Amniotic stem cell (primary cell): ENCODE measurements around the gene PDPK1.
"Not testable (repeated sequence)": the region's sequence is repeated elsewhere in the genome, so short reads cannot be mapped to it uniquely, and the experiment has no call there.

Source experiments
- DNase-seq: peaks from one replicate; lab custom pipeline; 2025; lab: John Stamatoyannopoulos, UW

Gene PDPK1

GRCh38 chr16:2540912-2541311 is 3.1 kb downstream of the PDPK1 start:
- not testable (repeated sequence) for DNase-seq

DNA sequence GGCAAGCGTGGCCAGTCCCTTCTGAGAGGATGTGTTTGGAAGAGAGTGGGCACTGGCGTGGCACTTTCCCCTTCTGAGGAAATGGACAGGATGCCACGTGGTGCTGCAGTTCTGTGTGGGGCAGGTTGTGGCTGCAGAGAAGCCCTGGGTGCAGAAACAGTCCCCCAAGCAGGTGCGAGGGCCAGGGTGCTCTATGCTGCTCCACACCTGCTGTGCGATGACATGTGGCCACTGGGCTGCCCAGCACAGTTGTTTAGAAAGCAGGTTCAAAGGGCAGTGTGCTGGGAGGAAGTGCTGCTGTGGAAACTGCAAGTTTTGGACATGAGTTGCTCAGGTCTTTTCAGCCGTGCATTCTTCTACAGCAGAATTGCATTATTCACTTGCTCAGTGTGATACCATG is 3.6 kb downstream of the PDPK1 start:
- DNase-seq: not testable (repeated sequence)

- DNase-seq: not testable (repeated sequence)
These were observed 6.0 kb downstream of the PDPK1 start for GRCh38 chr16:2543771-2544170.

DNA sequence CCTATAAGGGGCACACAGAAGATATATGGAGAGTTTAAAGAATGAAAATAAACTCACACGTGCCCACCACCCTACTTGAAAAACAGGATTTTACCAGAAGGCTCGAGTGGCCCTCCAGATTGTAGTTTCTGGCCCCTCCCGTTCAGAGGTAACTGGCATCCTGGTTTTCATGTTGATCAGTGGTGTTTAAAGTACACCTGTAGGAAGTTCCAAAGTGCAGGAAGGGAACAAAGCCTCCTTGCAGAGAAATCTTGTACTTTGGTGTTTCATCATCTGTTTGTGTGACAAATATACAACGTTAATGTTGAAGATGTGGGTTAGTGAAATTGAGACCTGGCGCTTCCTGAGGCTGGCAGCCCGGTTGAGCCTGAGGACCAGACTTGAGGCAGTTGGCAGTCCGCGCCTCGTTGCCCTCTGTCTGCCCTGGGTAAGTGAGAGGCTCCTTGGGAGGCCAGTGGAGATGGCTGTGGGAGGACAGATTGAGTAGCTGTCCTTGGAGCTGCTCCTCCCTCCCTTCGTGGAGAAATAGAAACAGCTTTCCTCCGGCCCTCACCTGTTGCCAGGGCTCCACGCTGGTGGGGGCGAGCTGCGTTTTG is 12.6 kb downstream of the PDPK1 start:
- not testable (repeated sequence) for DNase-seq

DNA sequence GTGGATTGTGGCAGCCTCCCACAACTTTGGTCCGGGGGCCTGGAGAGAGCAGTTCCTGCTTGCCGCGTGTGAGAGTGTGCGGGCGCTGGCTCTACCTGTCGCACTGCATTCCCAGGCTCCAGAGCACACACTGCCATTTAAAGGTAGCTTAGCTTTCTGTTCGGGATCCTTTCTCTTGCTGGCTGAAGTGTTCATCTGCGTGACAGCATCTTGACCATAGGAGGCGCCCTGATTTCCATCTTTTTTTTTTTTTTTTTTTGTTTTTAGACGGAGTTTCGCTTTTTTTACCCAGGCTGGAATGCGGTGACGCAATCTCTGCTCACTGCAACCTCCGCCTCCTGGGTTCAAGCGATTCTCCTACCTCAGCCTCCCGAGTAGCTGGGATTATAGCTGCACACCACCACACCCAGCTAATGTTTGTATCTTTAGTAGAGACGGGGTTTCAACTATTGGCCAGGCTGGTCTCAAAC is 13.6 kb downstream of the PDPK1 start:
- not testable (repeated sequence) for DNase-seq

DNA sequence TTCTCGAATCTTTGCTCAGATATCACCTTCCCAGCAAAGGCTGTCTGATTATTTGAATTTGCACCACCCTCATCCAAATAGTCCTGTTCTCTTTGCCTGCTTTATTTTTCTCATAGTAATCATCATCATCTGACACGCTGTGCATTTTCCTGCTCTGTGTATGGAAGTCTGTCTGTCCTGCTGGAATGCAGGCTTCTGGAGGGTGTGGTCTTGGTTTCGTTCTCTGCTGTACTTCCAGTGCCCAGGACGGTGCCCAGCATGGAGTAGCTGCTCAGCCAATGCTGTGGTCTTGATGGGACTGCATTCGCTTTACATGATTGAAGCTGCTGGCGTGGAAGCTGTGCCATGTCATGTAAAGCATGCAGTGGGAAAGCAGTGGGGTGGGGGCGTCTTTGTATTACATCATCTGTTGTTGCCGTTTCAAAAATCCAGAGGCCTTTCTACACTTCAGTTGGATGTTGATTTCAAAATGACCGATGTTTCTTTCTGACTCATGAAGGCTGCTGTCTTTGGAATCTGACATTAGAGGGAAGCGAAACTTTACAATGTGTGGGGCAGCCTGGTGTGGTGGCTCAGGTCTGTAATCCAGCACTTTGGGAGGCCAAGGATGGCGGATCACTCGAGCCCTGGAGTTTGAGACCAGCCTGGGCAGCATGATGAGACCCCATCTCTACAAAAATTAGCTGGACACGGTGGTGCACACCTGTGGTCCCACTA is 17.0 kb downstream of the PDPK1 start:
- DNase-seq: not testable (repeated sequence)

- not testable (repeated sequence) for DNase-seq
These were observed 19.3 kb downstream of the PDPK1 start for GRCh38 chr16:2557150-2557549.

GRCh38 chr16:2560131-2560797 is 22.4 kb downstream of the PDPK1 start:
- DNase-seq: not testable (repeated sequence)

GRCh38 chr16:2560798-2561133 is 22.9 kb downstream of the PDPK1 start:
- not testable (repeated sequence) for DNase-seq

GRCh38 chr16:2567506-2567905 is 29.7 kb downstream of the PDPK1 start:
- DNase-seq: not testable (repeated sequence)

DNA sequence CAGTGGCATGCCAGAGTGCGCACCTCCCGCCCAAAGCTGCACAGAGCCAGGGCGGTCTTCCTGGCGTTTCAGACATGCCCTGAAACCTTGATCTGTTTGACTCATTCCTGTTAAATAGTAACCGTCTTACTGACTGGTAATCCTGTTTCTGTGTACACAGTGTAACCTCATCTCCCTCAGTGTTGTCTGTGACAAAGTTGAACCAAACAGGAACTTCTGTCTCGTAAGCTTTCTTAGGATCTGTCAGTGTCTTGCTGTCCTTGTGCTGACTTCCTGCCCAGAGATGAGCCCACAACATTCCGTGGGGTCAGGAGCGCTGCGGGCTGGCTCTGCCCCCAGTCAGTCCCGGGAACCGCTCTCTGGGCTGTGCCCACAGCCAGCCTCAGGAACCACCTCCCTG is 30.8 kb downstream of the PDPK1 start:
- DNase-seq: not testable (repeated sequence)

GRCh38 chr16:2572704-2573103 is 34.9 kb downstream of the PDPK1 start:
- not testable (repeated sequence) for DNase-seq

- DNase-seq: not testable (repeated sequence)
These were observed 38.0 kb downstream of the PDPK1 start for GRCh38 chr16:2575839-2576238.

DNA sequence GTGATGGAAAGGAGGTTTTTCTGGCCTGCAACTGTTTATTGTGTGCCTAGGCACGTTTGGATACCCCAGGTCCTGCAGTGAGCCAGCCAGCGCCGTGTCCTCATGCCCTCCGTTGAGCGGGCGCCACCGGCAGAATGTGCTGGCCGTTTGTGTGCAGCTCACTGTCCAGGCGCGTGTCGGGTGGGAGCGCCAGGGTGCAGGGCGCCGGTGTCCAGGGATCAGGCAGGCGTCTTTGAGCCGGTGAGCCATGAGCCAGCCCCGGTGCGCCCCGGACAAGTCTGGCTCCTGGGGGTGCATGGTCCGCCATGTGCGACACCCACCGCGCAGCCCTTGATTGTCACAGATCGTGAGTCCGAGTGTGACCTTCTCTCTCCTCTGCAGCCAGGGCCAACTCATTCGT is 39.2 kb downstream of the PDPK1 start:
- DNase-seq: not testable (repeated sequence)

DNA sequence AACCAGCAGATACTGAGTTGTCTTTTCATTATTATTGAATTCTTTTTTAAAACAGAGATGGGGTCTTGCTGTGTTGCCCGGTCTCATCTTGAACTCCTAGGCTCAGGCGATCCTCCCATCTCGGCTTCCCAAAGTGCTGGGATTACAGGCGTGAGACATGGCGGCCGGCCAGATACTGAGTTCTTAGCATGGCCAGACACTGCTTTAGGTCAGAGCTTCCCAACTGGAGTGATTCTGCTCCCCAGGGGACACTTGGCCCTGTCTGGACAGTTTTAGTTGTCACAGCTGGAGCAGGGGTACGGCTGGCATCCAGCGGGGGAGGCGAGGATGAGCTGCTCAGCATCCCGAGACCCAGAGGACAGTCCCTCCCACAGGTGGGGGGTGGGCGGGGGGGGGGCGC is 41.1 kb downstream of the PDPK1 start:
- DNase-seq: not testable (repeated sequence)

GRCh38 chr16:2580143-2580542 is 42.3 kb downstream of the PDPK1 start:
- DNase-seq: not testable (repeated sequence)

DNA sequence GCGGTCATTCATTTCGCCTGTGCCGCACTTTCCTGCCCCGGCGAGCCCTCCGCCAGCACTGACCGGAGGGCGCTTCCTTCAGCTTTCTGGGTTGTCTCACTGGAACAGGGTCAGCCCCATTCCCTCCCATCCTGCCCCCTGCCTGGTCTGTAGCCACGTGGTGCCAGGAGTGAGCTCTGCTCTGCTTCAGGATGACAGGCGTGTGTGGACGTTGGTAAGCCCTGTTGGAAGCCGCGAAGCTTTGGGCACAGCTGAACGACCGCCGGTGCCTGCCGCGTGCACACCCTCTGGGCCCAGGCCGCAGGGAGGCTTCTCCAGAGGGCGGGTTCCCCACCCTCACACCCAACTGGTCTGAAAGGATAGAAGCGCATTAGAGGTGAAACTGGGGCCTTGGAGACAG is 43.0 kb downstream of the PDPK1 start:
- DNase-seq: not testable (repeated sequence)

GRCh38 chr16:2584729-2585650 is 47.2 kb downstream of the PDPK1 start:
- no peak for DNase-seq

DNA sequence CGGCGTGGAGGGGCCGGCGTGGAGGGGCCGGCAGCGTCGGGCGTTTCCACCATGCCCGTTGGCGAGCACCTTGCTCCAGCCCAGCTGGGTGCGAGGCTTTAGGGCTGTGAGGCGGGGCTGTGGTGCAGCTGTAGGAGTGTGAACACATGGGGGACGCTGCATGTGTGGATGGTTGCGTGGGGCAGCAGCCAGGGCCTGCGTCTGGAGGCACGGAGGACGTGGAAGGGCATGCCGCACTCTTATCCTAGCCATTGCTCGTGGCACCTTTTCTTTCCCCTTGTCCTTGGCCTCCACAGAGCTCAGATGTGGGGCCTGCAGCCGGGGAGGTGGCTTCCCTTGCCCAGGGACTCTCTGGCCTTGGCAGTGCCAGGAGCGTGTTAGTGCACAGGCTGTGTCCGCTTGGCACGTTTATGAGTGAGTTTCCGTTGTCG is 47.8 kb downstream of the PDPK1 start:
- DNase-seq: no peak

GRCh38 chr16:2586241-2586640 is 48.4 kb downstream of the PDPK1 start:
- no peak for DNase-seq

- DNase-seq: no peak
These were observed 49.2 kb downstream of the PDPK1 start for GRCh38 chr16:2586901-2587480.
